ENCODE measurements around the gene PTPRJ.

DNA sequence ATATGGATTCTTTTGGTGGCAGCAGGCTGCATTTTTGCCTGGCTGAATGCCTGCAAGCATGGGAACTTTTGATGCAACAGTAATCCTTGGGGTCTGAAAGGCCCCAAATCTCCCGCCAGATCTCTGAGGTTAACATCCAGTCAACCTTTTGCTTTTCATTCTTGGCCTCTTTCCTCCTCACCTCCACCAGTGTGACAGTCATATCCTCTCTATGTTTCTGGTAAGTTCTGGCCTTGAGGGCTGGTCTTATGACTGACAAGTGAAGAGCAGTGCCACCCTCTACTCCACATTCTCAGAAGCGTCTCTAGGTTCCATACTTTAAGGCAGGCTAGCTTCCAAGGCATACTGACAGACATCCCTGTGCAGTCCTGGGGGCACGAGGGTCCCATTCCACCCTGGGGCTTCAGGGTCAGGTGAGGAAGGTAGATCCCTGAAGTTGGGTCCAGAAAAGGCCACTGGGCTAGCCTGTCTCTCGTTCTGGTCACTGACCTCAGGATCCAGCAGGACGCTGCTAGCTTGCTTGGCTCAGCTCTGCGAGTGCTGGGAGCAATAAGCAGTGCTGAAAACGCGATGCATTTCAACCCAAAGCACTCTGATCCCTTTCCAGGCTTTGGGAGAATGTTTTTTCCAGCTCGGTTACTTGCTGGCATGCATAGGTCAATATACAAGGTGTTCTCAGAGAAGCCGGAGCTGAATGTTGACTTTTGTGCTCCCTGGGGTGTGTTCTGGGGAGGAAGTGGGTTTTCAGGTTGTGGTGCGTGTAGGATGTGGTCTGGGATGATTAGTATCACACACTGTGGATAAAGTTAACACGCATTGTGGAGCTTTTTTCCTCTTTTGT, 75.2 kb downstream of the PTPRJ start:
- TF ChIP-seq EZH2 (IDR thresholded peaks at IDR 0.05; ENCODE audit: low read length) (no peak), CTCF (optimal IDR thresholded peaks at IDR 0.05 in 1 of 3, IDR thresholded peaks at IDR 0.05 in 1 of 3, conservative IDR thresholded peaks at IDR 0.05 in 1 of 3; ENCODE audit: extremely low read depth in 1 of 3, insufficient read depth in 2 of 3, low read length in 3 of 3) (no peak)
